OCI-LY3 (cell line): Measurements from ENCODE around the gene TPGS2.

Source experiments
- H2AFZ ChIP-seq: fragments of 200-600, 300-600 bp; shearing (Covaris generic); 2 replicates; pipeline ENCODE4 v1.6.0; 2014; ENCODE audit warnings: antibody characterized with exemption, low read depth, low read length
- H3K27ac ChIP-seq: fragments of 200-600, 300-600 bp; sonication (generic); 2 replicates; pipeline ENCODE4 v1.5.1; 2014; ENCODE audit warnings: mild to moderate bottlenecking, low read length, moderate library complexity, mixed read lengths
- H3K27me3 ChIP-seq: fragments of 200-600, 300-600 bp; sonication (generic); 2 replicates; pipeline ENCODE4 v1.6.1; 2014; ENCODE audit warnings: low read depth, low read length, mixed read lengths
- H3K36me3 ChIP-seq: fragments of 200-600, 300-600 bp; sonication (generic); replicated peaks from 2 replicates; pipeline ENCODE3; 2014; ENCODE audit warnings: low read depth, low read length, mixed read lengths
- H3K4me1 ChIP-seq: fragments of 300-600, 200-600 bp; sonication (generic); 2 replicates; pipeline ENCODE4 v1.6.1; 2014; ENCODE audit warnings: low read length, mixed read lengths
- H3K4me2 ChIP-seq: fragments of 200-600, 300-600 bp; sonication (generic); 2 replicates; pipeline ENCODE4 v1.6.1; 2014; ENCODE audit warnings: low read length, mixed read lengths
- H3K4me3 ChIP-seq: fragments of 300-600, 200-600 bp; sonication (generic); 2 replicates; pipeline ENCODE4 v1.5.1; 2014; ENCODE audit warnings: antibody characterized with exemption, mild to moderate bottlenecking, low read length, moderate library complexity
- H3K79me2 ChIP-seq: fragments of 300-600, 200-600 bp; shearing (Covaris generic); 2 replicates; pipeline ENCODE4 v1.6.1; 2014; ENCODE audit warnings: mild to moderate bottlenecking, low read length, mixed read lengths
- H3K9ac ChIP-seq: fragments of 300-600, 200-600 bp; shearing (Covaris generic); 2 replicates; pipeline ENCODE4 v1.6.0; 2014; ENCODE audit warnings: mild to moderate bottlenecking, low read length, moderate library complexity
- H3K9me3 ChIP-seq: fragments of 200-600, 300-600 bp; shearing (Covaris generic); 2 replicates; pipeline ENCODE4 v1.6.1; 2014; ENCODE audit warnings: low read length, mixed read lengths; ENCODE audit not compliant: insufficient read depth
- H4K20me1 ChIP-seq: fragments of 200-600, 300-600 bp; sonication (generic); 2 replicates; pipeline ENCODE4 v1.6.1; 2016; ENCODE audit warnings: low read length, mixed read lengths; ENCODE audit not compliant: insufficient read depth
- EZH2phosphoT487 ChIP-seq: fragments of 200-600 bp; shearing (Covaris generic); IDR thresholded peaks from 2 replicates; pipeline ENCODE4 v1.6.1; 2018; ENCODE audit warnings: antibody characterized with exemption, mixed run types, low read depth
- TF ChIP-seq, protein P1 (sequence below): fragments of 200-600, 300-600 bp; sonication (generic); IDR thresholded peaks from 2 replicates; pipeline ENCODE4 v1.5.1; 2014; ENCODE audit warnings: antibody characterized with exemption, low read length, low read depth

Gene TPGS2

DNA sequence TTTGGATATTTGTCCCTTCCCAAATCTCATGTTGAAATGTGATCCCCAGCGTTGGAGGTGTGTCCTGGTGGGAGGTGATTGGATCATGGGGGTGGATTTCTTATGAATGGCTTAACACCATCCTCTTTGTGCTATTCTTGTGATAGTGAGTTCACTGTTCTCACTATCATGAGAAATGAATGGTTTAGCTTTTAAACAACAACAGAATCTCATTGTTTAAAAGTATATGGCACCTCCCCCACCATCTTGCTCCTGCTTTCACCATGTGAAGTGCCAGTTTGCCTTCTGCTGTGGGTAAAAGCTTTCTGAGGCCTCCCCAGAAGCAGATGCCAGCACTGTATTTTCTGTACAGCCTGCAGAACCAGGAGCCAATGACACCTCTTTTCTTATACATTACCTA is 38.3 kb upstream of the TPGS2 start:
- no peaks in the 10 kb centered on the region for H3K4me1 ChIP-seq
- H3K9me3 ChIP-seq: no peaks in the 10 kb centered on the region
- no peak overlapping the region for H3K4me2 ChIP-seq
- TF ChIP-seq, protein P1, sequence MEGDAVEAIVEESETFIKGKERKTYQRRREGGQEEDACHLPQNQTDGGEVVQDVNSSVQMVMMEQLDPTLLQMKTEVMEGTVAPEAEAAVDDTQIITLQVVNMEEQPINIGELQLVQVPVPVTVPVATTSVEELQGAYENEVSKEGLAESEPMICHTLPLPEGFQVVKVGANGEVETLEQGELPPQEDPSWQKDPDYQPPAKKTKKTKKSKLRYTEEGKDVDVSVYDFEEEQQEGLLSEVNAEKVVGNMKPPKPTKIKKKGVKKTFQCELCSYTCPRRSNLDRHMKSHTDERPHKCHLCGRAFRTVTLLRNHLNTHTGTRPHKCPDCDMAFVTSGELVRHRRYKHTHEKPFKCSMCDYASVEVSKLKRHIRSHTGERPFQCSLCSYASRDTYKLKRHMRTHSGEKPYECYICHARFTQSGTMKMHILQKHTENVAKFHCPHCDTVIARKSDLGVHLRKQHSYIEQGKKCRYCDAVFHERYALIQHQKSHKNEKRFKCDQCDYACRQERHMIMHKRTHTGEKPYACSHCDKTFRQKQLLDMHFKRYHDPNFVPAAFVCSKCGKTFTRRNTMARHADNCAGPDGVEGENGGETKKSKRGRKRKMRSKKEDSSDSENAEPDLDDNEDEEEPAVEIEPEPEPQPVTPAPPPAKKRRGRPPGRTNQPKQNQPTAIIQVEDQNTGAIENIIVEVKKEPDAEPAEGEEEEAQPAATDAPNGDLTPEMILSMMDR: no peak
- no peak for TF ChIP-seq EZH2phosphoT487
- H3K4me3 ChIP-seq: no peak overlapping the region
- H3K36me3 ChIP-seq: no peaks in the 10 kb centered on the region
- no peaks in the 10 kb centered on the region for H3K79me2 ChIP-seq
- H3K27me3 ChIP-seq: no peaks in the 10 kb centered on the region
- H4K20me1 ChIP-seq: no peaks in the 10 kb centered on the region
- H3K27ac ChIP-seq: no peak overlapping the region
- no peak overlapping the region for H3K9ac ChIP-seq
- H2AFZ ChIP-seq: no peak overlapping the region

DNA sequence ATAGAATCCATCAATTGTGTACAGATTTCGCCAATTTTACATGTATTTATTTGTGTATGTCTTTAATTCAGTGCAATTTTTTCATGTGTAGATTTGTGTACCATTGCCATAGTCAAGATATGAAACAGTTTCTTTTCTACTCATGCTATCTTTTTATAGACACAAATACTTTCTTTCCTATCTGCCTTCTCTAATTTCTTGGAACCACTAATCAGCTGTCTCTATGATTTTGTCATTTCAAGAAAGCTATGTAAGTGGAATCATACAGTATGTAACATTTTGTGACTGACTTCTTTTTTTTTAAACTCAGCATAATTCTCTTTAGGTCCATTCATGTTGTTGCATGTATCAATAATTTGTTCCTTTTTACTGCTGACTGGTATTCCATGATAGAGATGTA is 33.4 kb upstream of the TPGS2 start:
- no peak overlapping the region for H3K4me2 ChIP-seq
- H2AFZ ChIP-seq: no peak overlapping the region
- H3K9ac ChIP-seq: no peak overlapping the region
- no peaks in the 10 kb centered on the region for H3K27me3 ChIP-seq
- no peaks in the 10 kb centered on the region for H4K20me1 ChIP-seq
- H3K4me1 ChIP-seq: no peaks in the 10 kb centered on the region
- no peak overlapping the region for H3K27ac ChIP-seq
- no peaks in the 10 kb centered on the region for H3K79me2 ChIP-seq
- no peak for TF ChIP-seq EZH2phosphoT487
- TF ChIP-seq, protein P1: no peak
- no peak overlapping the region for H3K4me3 ChIP-seq
- no peaks in the 10 kb centered on the region for H3K36me3 ChIP-seq
- no peaks in the 10 kb centered on the region for H3K9me3 ChIP-seq

GRCh38 chr18:36856815-36857214 is 28.0 kb upstream of the TPGS2 start:
- TF ChIP-seq EZH2phosphoT487: no peak
- TF ChIP-seq, protein P1: no peak
- Histone ChIP-seq H3K4me3 (no peak overlapping the region), H3K4me2 (no peak overlapping the region), H3K27me3 (no peaks in the 10 kb centered on the region), H3K36me3 (peaks cover 5% of the 10 kb centered on the region), H2AFZ (no peak overlapping the region), H4K20me1 (no peaks in the 10 kb centered on the region), H3K9me3 (peaks cover 4% of the 10 kb centered on the region), H3K27ac (no peak overlapping the region), H3K79me2 (no peaks in the 10 kb centered on the region), H3K9ac (no peak overlapping the region), H3K4me1 (no peaks in the 10 kb centered on the region)

DNA sequence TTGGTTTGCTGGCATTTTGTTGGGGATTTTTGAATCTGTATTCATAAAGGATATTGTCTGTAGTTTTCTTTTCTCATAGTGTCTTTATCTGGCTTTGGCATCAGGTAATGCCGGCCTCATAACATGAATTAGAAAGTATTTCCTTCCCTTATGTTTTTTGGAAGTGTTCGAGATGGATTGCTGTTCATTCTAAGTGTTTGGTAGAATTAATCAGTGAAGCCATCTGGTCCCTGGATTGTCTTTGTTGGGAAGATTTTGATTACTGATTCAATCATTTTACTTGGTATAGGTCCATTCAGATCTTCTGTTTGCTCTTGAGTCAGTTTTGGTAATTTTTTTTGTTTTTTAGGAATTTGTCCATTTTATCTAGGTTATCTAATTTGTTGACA is 22.4 kb upstream of the TPGS2 start:
- no peaks in the 10 kb centered on the region for H3K27me3 ChIP-seq
- H3K4me2 ChIP-seq: no peak overlapping the region
- TF ChIP-seq, protein P1: no peak
- TF ChIP-seq EZH2phosphoT487: no peak
- H3K79me2 ChIP-seq: no peaks in the 10 kb centered on the region
- H3K9me3 ChIP-seq: peaks cover 5% of the 10 kb centered on the region
- H3K27ac ChIP-seq: no peak overlapping the region
- H3K4me1 ChIP-seq: no peaks in the 10 kb centered on the region
- H4K20me1 ChIP-seq: no peaks in the 10 kb centered on the region
- peaks cover 9% of the 10 kb centered on the region for H3K36me3 ChIP-seq
- no peak overlapping the region for H3K9ac ChIP-seq
- H2AFZ ChIP-seq: no peak overlapping the region
- no peak overlapping the region for H3K4me3 ChIP-seq
